ENCODE measurements around the gene CDC5L. TPM values are rescaled to one million over a fixed set of nuclear protein-coding genes. Genes with fewer than 3 reads are reported as not detected.

Gene CDC5L
- total RNA-seq, 2 donors from 2014 or later, result 16.4 to 16.5 TPM

- TF ChIP-seq, protein P1, sequence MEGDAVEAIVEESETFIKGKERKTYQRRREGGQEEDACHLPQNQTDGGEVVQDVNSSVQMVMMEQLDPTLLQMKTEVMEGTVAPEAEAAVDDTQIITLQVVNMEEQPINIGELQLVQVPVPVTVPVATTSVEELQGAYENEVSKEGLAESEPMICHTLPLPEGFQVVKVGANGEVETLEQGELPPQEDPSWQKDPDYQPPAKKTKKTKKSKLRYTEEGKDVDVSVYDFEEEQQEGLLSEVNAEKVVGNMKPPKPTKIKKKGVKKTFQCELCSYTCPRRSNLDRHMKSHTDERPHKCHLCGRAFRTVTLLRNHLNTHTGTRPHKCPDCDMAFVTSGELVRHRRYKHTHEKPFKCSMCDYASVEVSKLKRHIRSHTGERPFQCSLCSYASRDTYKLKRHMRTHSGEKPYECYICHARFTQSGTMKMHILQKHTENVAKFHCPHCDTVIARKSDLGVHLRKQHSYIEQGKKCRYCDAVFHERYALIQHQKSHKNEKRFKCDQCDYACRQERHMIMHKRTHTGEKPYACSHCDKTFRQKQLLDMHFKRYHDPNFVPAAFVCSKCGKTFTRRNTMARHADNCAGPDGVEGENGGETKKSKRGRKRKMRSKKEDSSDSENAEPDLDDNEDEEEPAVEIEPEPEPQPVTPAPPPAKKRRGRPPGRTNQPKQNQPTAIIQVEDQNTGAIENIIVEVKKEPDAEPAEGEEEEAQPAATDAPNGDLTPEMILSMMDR (IDR thresholded peaks at IDR 0.05), result no peak
- no peaks in the 10 kb centered on the region for H3K36me3 ChIP-seq
- H3K4me3 ChIP-seq, result no peak overlapping the region
- no peaks in the 10 kb centered on the region for H3K27me3 ChIP-seq
- H3K9me3 ChIP-seq, result no peaks in the 10 kb centered on the region
- H3K4me1 ChIP-seq, result peaks cover 0 to 5% of the 10 kb centered on the region in 2 donors
- no peak for DNase-seq (ENCODE audit: low spot score)
- H3K27ac ChIP-seq, result no peak overlapping the region
These were observed 105.6 kb downstream of the CDC5L start for GRCh38 chr6:44493132-44493531.

DNA sequence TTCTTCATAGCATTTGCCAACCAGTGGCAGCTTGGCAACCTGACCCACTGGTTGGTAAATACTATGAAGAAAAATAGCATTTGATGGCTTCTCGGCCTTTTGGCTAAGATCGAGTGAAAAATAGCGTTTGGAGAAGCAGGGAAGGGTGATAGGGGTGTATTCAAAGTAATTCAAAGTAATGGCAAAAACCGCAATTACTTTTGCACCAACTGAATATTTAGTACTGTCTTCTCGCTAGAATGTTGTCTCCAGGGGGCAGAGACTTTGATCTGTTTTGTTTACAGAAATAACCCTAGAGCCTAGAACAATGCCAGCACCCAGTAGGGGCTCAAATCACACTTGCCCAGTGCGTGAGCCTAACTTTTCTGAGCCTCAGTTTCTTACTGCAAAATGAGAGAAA, 106.1 kb downstream of the CDC5L start:
- Histone ChIP-seq H3K27me3 (no peaks in the 10 kb centered on the region), H3K27ac (no peak overlapping the region), H3K9me3 (no peaks in the 10 kb centered on the region), H3K36me3 (no peaks in the 10 kb centered on the region), H3K4me3 (no peak overlapping the region), H3K4me1 (peaks cover 0 to 5% of the 10 kb centered on the region in 2 donors)
- no peak for DNase-seq (ENCODE audit: low spot score)
- TF ChIP-seq, protein P1 (IDR thresholded peaks at IDR 0.05), result no peak

DNA sequence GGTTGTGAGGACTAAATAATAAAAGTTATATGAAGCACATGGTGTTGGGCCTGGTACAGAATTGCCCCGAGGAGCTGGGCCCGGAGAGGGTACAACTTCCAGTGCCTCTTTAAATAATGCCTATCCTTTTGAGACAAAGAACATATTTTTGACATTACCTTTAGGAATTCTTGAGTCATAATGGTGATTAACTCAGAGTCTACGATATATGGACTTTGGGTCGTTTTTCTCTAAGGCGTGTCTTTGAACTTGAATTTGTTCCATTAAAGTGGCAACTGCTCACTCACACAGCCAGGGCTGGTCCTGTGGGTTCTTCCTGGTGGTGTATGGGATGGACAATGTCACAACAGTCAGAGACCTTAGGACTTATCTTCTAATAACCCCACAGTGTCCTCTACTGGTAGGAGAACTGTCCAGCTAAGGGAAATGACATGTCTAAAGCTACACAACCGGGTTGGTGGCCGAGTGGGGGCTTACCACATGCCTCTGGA, 106.5 kb downstream of the CDC5L start:
- DNase-seq (ENCODE audit: low spot score), result no peak
- Histone ChIP-seq H3K9me3 (no peaks in the 10 kb centered on the region), H3K36me3 (no peaks in the 10 kb centered on the region), H3K27ac (no peak overlapping the region), H3K27me3 (no peaks in the 10 kb centered on the region), H3K4me1 (peaks cover 0 to 5% of the 10 kb centered on the region in 2 donors), H3K4me3 (no peak overlapping the region)
- TF ChIP-seq, protein P1 (IDR thresholded peaks at IDR 0.05), result no peak

DNA sequence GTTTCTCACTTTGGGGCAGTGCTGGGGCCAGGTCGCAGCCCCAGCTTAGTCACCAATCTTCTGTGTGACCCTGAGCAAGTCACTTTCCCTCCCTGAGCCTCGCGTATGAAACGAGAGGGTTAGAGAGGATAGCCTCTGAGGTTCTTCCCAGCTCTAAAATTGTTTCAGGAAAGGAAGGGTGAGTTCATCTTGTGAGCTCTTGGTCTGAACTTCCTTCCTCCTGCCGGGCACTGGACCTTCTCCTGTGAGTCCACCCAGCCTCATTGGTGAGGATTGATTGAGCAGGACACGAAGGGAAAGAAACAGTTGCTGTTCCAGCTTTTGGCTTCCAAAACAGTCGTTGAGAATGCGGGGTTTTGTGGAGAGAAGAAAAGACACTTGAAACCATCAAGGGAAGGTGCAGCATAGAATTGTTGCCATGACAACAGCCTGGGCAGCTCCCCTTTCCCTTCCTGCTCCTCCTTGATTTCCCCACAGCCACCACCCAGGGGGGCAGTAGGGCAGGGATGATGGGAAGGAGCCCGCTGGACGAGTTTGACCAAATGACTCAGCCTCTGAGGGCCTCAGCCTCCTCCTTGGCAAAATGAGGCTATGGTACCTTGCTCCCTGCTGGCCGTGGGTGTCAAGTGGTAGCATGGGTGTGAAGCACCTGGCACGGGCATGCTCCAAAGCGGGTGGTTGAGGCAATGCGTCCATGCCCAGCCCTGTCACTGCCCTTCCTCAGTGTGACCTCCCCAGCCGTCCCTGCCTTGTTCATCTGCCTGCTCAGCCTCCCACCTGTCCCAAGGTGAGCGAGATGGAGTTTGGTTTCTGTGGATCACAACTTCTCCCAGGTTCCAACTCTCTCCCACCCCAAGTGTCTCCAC, 107.8 kb downstream of the CDC5L start:
- no peak overlapping the region for H3K27ac ChIP-seq
- peak; percentile 48 for DNase-seq (ENCODE audit: low spot score)
- no peaks in the 10 kb centered on the region for H3K36me3 ChIP-seq
- no peak overlapping the region for H3K4me3 ChIP-seq
- TF ChIP-seq, protein P1 (IDR thresholded peaks at IDR 0.05), result no peak
- H3K27me3 ChIP-seq, result no peaks in the 10 kb centered on the region
- H3K9me3 ChIP-seq, result no peaks in the 10 kb centered on the region
- no peaks in the 10 kb centered on the region for H3K4me1 ChIP-seq

DNA sequence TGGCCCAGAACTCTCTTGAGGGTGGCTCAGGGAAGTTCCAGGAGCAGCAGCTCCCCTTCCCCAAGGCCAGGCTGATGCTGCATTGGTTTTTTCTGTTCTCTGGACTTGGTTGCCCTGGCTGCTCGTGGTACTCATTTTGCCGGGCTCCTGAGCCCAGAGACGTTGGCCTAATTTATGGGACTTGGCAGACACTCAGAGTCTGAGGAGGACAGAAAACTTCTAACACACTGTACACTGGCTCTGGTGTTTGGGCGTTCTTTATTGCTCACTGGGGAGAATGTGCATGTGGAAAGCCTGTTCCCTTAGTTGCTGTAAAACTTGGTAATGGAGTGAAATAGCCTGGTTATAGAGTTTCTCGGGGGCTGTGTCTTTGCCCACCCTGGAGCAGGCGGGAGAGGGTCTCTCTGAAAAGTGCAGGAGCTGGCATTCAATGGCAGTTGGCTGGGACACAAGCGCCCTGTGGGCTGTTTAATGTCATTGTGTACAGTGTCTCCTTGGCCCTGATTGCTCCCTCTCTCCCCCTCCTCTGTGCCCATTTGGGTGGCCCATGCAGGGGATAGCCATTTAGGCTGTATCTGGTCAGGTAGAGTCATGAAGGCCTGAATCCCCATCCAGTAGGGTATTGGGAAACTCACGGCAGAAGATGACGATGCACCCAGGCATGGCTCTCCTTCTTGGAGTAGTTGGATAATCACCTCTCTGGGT, 109.3 kb downstream of the CDC5L start:
- TF ChIP-seq, protein P1 (IDR thresholded peaks at IDR 0.05), result no peak

More for the DNA sequence above, 109.3 kb downstream of the CDC5L start:
- peak; percentile 40 for DNase-seq (ENCODE audit: low spot score)
- no peaks in the 10 kb centered on the region for H3K27me3 ChIP-seq
- no peaks in the 10 kb centered on the region for H3K9me3 ChIP-seq
- no peak overlapping the region for H3K27ac ChIP-seq
- no peaks in the 10 kb centered on the region for H3K36me3 ChIP-seq
- no peaks in the 10 kb centered on the region for H3K4me1 ChIP-seq
- H3K4me3 ChIP-seq, result no peak overlapping the region

All from right atrium auricular region (tissue), 2 donors.